ENCODE results near the gene SNX1.
"Not testable (repeated sequence)": the region's sequence is repeated elsewhere in the genome, so short reads cannot be mapped to it uniquely, and the experiment has no call there.

SNX1 gene

DNA sequence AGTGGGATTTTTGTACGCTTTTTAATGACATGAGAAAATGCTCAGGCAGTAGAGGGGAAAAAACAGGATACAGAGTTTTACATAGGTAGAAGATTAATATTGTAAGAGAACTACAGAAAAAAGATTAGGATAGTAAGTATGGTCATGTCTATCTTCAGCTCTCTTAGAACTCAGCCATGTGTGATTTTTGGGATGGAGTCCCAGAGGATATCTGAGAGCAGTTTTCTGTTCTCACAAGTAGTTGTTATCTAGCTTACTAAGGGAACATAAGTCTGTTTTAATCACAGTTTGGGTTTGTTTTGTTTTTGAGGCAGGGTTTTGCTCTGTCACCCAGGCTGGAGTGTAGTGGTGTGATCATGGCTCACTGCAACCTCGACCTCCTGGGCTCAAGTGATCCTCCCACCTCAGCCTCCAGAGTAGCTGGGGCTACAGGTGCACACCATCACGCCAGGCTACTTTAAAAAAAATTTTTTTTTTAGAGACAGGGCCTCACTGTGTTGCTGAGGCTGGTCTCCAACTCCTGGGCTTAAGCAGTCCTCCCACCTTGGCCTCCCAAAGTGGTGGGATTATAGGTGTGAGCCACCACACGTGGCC, 14.4 kb downstream of the SNX1 start:
- H3K27me3 ChIP-seq (ENCODE audit: control insufficient read depth, insufficient read depth, low read length); H3K36me3 ChIP-seq (ENCODE audit: control insufficient read depth, insufficient read depth, low read length); H3K9ac ChIP-seq (ENCODE audit: low read length); H3K4me3 ChIP-seq (ENCODE audit: low read length); H3K9me3 ChIP-seq (ENCODE audit: control insufficient read depth, low read length): not testable (repeated sequence)
- peaks cover 16% of the 10 kb centered on the region for H3K4me1 ChIP-seq (ENCODE audit: control insufficient read depth, insufficient read depth, low read length)

- Histone ChIP-seq H3K4me1 (ENCODE audit: control insufficient read depth, insufficient read depth, low read length) (peaks cover 16% of the 10 kb centered on the region), H3K36me3 (ENCODE audit: control insufficient read depth, insufficient read depth, low read length) (peaks cover 8% of the 10 kb centered on the region), H3K27me3 (ENCODE audit: control insufficient read depth, insufficient read depth, low read length) (no peaks in the 10 kb centered on the region), H3K4me3 (ENCODE audit: low read length) (no peak overlapping the region), H3K9me3 (ENCODE audit: control insufficient read depth, low read length) (no peaks in the 10 kb centered on the region), H3K9ac (ENCODE audit: low read length) (no peak overlapping the region)
Observed at GRCh38 chr15:64110950-64111678, 15.3 kb downstream of the SNX1 start.

GRCh38 chr15:64111679-64112050, 15.9 kb downstream of the SNX1 start:
- Histone ChIP-seq H3K27me3 (ENCODE audit: control insufficient read depth, insufficient read depth, low read length) (no peaks in the 10 kb centered on the region), H3K9me3 (ENCODE audit: control insufficient read depth, low read length) (no peaks in the 10 kb centered on the region), H3K4me3 (ENCODE audit: low read length) (no peak overlapping the region), H3K9ac (ENCODE audit: low read length) (no peak overlapping the region), H3K4me1 (ENCODE audit: control insufficient read depth, insufficient read depth, low read length) (peaks cover 16% of the 10 kb centered on the region), H3K36me3 (ENCODE audit: control insufficient read depth, insufficient read depth, low read length) (peaks cover 8% of the 10 kb centered on the region)

- Histone ChIP-seq H3K4me3 (ENCODE audit: low read length) (no peak overlapping the region), H3K9me3 (ENCODE audit: control insufficient read depth, low read length) (no peaks in the 10 kb centered on the region), H3K27me3 (ENCODE audit: control insufficient read depth, insufficient read depth, low read length) (no peaks in the 10 kb centered on the region), H3K36me3 (ENCODE audit: control insufficient read depth, insufficient read depth, low read length) (peaks cover 8% of the 10 kb centered on the region), H3K9ac (ENCODE audit: low read length) (no peak overlapping the region), H3K4me1 (ENCODE audit: control insufficient read depth, insufficient read depth, low read length) (peaks cover 16% of the 10 kb centered on the region)
Observed at GRCh38 chr15:64112073-64112772, 16.4 kb downstream of the SNX1 start.

GRCh38 chr15:64112904-64113303, 17.1 kb downstream of the SNX1 start:
- Histone ChIP-seq H3K36me3 (ENCODE audit: control insufficient read depth, insufficient read depth, low read length) (peaks cover 8% of the 10 kb centered on the region), H3K9me3 (ENCODE audit: control insufficient read depth, low read length) (no peaks in the 10 kb centered on the region), H3K27me3 (ENCODE audit: control insufficient read depth, insufficient read depth, low read length) (no peaks in the 10 kb centered on the region), H3K4me1 (ENCODE audit: control insufficient read depth, insufficient read depth, low read length) (peaks cover 16% of the 10 kb centered on the region), H3K4me3 (ENCODE audit: low read length) (no peak overlapping the region), H3K9ac (ENCODE audit: low read length) (no peak overlapping the region)

GRCh38 chr15:64117759-64118487, 22.1 kb downstream of the SNX1 start:
- Histone ChIP-seq H3K9ac (ENCODE audit: low read length) (no peak overlapping the region), H3K4me1 (ENCODE audit: control insufficient read depth, insufficient read depth, low read length) (no peaks in the 10 kb centered on the region), H3K27me3 (ENCODE audit: control insufficient read depth, insufficient read depth, low read length) (no peaks in the 10 kb centered on the region), H3K36me3 (ENCODE audit: control insufficient read depth, insufficient read depth, low read length) (peaks cover 17% of the 10 kb centered on the region), H3K4me3 (ENCODE audit: low read length) (no peak overlapping the region), H3K9me3 (ENCODE audit: control insufficient read depth, low read length) (no peaks in the 10 kb centered on the region)

DNA sequence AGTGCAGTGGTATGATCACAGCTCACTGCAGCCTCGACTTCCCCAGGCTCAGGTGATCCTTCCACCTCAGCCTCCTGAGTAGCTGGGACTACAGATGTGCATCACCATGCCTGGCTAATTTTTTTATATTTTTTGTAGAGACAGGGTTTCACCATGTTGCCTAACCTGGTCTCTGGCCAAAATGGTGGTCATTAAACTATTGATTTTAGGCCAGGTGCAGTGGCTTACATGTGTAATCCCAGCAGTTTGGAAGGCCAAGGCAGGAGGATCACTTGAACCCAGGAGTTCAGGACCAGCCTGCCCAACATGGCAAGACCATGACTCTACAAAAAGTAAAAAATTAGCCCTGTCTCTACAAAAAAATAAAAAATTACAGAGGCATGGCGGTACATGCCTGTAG, 24.5 kb downstream of the SNX1 start:
- peaks cover 14% of the 10 kb centered on the region for H3K36me3 ChIP-seq (ENCODE audit: control insufficient read depth, insufficient read depth, low read length)
- H3K9me3 ChIP-seq (ENCODE audit: control insufficient read depth, low read length); H3K27me3 ChIP-seq (ENCODE audit: control insufficient read depth, insufficient read depth, low read length); H3K4me3 ChIP-seq (ENCODE audit: low read length); H3K4me1 ChIP-seq (ENCODE audit: control insufficient read depth, insufficient read depth, low read length); H3K9ac ChIP-seq (ENCODE audit: low read length): not testable (repeated sequence)

DNA sequence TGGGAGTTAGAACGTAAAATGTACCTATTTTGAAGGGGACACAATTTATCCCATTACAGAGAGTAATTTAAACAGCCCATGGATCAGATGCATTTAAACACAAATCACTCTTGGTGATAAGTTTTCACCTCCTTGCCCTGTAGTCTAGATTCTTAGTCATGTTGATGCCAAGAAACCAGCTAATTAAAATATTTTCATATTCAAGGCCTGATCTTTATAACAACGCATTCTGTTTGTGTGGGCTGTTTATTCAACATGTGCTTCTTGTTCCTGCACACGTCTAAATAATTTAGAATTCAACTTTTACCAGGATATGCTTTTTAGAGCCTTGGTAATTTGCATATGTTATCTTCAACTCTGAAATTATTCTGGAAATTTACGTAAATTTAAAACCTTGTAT, 25.8 kb downstream of the SNX1 start:
- Histone ChIP-seq H3K9me3 (ENCODE audit: control insufficient read depth, low read length) (no peaks in the 10 kb centered on the region), H3K4me1 (ENCODE audit: control insufficient read depth, insufficient read depth, low read length) (no peaks in the 10 kb centered on the region), H3K36me3 (ENCODE audit: control insufficient read depth, insufficient read depth, low read length) (peaks cover 14% of the 10 kb centered on the region), H3K4me3 (ENCODE audit: low read length) (no peak overlapping the region), H3K27me3 (ENCODE audit: control insufficient read depth, insufficient read depth, low read length) (no peaks in the 10 kb centered on the region), H3K9ac (ENCODE audit: low read length) (no peak overlapping the region)

GRCh38 chr15:64122444-64122843, 26.7 kb downstream of the SNX1 start:
- Histone ChIP-seq H3K9ac (ENCODE audit: low read length) (no peak overlapping the region), H3K4me3 (ENCODE audit: low read length) (no peak overlapping the region), H3K27me3 (ENCODE audit: control insufficient read depth, insufficient read depth, low read length) (no peaks in the 10 kb centered on the region), H3K4me1 (ENCODE audit: control insufficient read depth, insufficient read depth, low read length) (no peaks in the 10 kb centered on the region), H3K36me3 (ENCODE audit: control insufficient read depth, insufficient read depth, low read length) (peaks cover 17% of the 10 kb centered on the region), H3K9me3 (ENCODE audit: control insufficient read depth, low read length) (no peaks in the 10 kb centered on the region)

DNA sequence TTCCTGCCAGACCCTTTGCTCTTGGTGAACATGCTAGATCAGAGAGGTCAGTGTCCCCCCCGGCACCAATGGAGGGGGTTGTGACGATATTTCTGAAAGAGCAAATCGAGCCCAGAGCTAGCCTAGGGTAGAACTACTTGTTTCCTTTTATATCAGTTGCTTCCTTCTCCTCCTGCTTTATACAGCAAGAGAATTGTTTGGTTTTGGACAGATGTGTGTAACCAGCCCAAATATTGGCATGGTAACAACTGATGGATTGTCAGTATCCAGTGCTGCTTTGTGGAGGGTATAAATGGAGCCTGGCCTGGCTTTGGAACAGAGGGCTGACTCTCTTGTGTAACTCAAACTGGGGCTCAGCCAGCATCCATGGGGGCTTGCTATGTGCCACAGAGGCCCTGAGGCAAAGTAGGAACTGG, 27.2 kb downstream of the SNX1 start:
- Histone ChIP-seq H3K9ac (ENCODE audit: low read length) (no peak overlapping the region), H3K36me3 (ENCODE audit: control insufficient read depth, insufficient read depth, low read length) (peaks cover 22% of the 10 kb centered on the region), H3K27me3 (ENCODE audit: control insufficient read depth, insufficient read depth, low read length) (no peaks in the 10 kb centered on the region), H3K9me3 (ENCODE audit: control insufficient read depth, low read length) (no peaks in the 10 kb centered on the region), H3K4me1 (ENCODE audit: control insufficient read depth, insufficient read depth, low read length) (no peaks in the 10 kb centered on the region), H3K4me3 (ENCODE audit: low read length) (no peak overlapping the region)

- Histone ChIP-seq H3K9me3 (ENCODE audit: control insufficient read depth, low read length) (no peaks in the 10 kb centered on the region), H3K4me1 (ENCODE audit: control insufficient read depth, insufficient read depth, low read length) (no peaks in the 10 kb centered on the region), H3K9ac (ENCODE audit: low read length) (no peak overlapping the region), H3K36me3 (ENCODE audit: control insufficient read depth, insufficient read depth, low read length) (peaks cover 22% of the 10 kb centered on the region), H3K4me3 (ENCODE audit: low read length) (no peak overlapping the region), H3K27me3 (ENCODE audit: control insufficient read depth, insufficient read depth, low read length) (no peaks in the 10 kb centered on the region)
Observed at GRCh38 chr15:64125978-64126377, 30.2 kb downstream of the SNX1 start.
